K562 (cell line): ENCODE measurements around the gene RGS19. TPM values are rescaled to one million over a fixed set of nuclear protein-coding genes. Genes with fewer than 3 reads are reported as not detected.
A peak's percentile ranks its signal among the peaks of the same experiment; 100 is the strongest.

ENCODE experiments used
- MEF2D ChIP-seq: conservative IDR thresholded peaks from 2 replicates; pipeline ENCODE4 v1.6.1; 2016; ENCODE audit warnings: low read depth, missing genetic modification characterization, missing compliant biosample characterization
- RUNX1 ChIP-seq: sonication (generic); IDR thresholded peaks from 2 replicates; pipeline ENCODE4 v1.6.1; 2016; ENCODE audit warnings: antibody characterized with exemption, low read depth
- ZNF23 ChIP-seq: fragments of 250-450 bp; sonication (Bioruptor Pico); IDR thresholded peaks from 2 replicates; pipeline ENCODE4 v1.4.0; 2020; ENCODE audit warnings: mild to moderate bottlenecking
- ZNF347 ChIP-seq: fragments of 450-650 bp; formaldehyde crosslinking; IDR thresholded peaks from 2 replicates; pipeline ENCODE4 v1.4.0; 2020; ENCODE audit warnings: low read depth, mild to moderate bottlenecking, moderate library complexity
- ZNF644 ChIP-seq: fragments of 200-800 bp; sonication (Bioruptor generic); IDR thresholded peaks from 2 replicates; pipeline ENCODE4 v1.6.1; 2016; ENCODE audit warnings: low read depth, missing genetic modification characterization, missing compliant biosample characterization
- polyA plus RNA-seq, 8 experiments: library from polyadenylated mRNA; depleted of rRNA in 4 of 8; stranded (reverse) in 5 of 8; unstranded in 3 of 8; fragments of >200 nt; fragmentation: Nextera tagmentation in 2 of 8; fragmentation: Illumina TruSeq in 1 of 8; extraction: Ambion mirVana in 2 of 8; extraction: Trizol in 1 of 8; gene quantifications; 2 replicates each; pipeline versions ENCODE4 v1.2.1 to v1.2.3, GENCODE V29; 2011 to 2014; ENCODE audit warnings: inconsistent platforms in 1 of 8, missing spikeins in 1 of 8
- total RNA-seq, 7 experiments: library from RNA; depleted of rRNA in 6 of 7; stranded (reverse); fragments of >200 nt in 6 of 7; fragmentation: Illumina TruSeq in 2 of 7; extraction: Trizol in 2 of 7; gene quantifications; 2 replicates each; pipeline versions ENCODE4 v1.2.1 to v1.2.3, GENCODE V29; 2011 to 2021; ENCODE audit warnings: low replicate concordance in 1 of 7
- TF ChIP-seq, protein P1 (sequence below): sonication (generic); formaldehyde crosslinking; IDR thresholded peaks from 2 replicates; pipeline ENCODE4 v1.8.1; 2023; ENCODE audit warnings: mild to moderate bottlenecking, missing genetic modification reagents
- TF ChIP-seq, protein P2 (sequence below): fragments of 450-650 bp; IDR thresholded peaks from 2 replicates; pipeline ENCODE4 v1.6.1; 2014; ENCODE audit warnings: low read depth, mild to moderate bottlenecking, moderate library complexity, borderline replicate concordance

RGS19 gene
- total and polyA plus RNA-seq, 9 of the 15 experiments (the other 6 are each of a cell fraction or from before 2014, with no cell fraction given) = 0.41 to 23.7 (median 14.6) TPM

DNA sequence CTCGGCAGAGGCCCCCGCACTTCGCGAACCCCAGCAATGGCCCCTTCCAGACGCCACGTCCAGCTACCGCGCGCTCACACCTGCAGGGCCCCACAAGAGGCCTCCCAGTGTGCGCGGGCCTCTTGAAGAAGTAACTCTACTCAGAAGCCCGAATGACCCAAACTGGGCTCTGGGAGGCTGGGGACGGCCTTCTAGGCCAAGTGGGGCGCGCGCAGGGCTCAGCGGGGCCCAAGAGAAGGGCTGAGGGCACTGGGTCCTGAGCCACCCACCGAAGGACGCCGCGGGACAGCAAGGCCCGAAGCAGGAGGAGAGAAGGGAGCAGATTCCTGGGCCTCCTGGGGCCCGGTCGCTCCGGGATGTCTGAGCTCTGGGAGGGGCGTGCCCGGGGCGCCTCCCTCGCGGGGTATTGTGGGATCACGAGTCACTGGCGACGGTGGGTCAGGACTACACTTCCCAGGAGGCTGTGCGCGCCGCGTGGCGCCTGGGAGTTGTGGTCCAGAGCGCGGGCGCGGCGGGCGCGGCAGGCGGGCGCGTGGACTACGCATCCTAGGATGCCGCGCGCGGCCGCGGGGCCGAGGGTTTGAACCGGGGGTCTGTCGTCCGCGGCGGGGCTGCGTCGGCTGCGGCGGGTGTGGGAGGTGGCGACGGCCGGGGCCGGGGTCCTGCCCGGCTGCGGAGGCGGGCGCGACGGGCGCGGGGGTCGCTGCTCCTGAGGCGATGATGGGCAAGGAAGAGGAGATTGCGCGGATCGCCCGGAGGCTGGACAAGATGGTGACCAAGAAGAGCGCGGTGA, 16.5 kb downstream of the RGS19 start, which contains the start of gene TCEA2 (continued):
- TF ChIP-seq, protein P1, sequence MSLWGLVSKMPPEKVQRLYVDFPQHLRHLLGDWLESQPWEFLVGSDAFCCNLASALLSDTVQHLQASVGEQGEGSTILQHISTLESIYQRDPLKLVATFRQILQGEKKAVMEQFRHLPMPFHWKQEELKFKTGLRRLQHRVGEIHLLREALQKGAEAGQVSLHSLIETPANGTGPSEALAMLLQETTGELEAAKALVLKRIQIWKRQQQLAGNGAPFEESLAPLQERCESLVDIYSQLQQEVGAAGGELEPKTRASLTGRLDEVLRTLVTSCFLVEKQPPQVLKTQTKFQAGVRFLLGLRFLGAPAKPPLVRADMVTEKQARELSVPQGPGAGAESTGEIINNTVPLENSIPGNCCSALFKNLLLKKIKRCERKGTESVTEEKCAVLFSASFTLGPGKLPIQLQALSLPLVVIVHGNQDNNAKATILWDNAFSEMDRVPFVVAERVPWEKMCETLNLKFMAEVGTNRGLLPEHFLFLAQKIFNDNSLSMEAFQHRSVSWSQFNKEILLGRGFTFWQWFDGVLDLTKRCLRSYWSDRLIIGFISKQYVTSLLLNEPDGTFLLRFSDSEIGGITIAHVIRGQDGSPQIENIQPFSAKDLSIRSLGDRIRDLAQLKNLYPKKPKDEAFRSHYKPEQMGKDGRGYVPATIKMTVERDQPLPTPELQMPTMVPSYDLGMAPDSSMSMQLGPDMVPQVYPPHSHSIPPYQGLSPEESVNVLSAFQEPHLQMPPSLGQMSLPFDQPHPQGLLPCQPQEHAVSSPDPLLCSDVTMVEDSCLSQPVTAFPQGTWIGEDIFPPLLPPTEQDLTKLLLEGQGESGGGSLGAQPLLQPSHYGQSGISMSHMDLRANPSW (CRISPR knock-in tag) = no peak
- TF ChIP-seq ZNF644 (tag) = peak; percentile 99
- TF ChIP-seq MEF2D (tag) = no peak
- TF ChIP-seq, protein P2, sequence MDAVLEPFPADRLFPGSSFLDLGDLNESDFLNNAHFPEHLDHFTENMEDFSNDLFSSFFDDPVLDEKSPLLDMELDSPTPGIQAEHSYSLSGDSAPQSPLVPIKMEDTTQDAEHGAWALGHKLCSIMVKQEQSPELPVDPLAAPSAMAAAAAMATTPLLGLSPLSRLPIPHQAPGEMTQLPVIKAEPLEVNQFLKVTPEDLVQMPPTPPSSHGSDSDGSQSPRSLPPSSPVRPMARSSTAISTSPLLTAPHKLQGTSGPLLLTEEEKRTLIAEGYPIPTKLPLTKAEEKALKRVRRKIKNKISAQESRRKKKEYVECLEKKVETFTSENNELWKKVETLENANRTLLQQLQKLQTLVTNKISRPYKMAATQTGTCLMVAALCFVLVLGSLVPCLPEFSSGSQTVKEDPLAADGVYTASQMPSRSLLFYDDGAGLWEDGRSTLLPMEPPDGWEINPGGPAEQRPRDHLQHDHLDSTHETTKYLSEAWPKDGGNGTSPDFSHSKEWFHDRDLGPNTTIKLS = peak; percentile 97
- TF ChIP-seq ZNF347 (CRISPR knock-in tag) = no peak
- no peak for TF ChIP-seq RUNX1
- TF ChIP-seq ZNF23 (CRISPR knock-in tag) = no peak
